GM12878 (cell line): ENCODE data around the gene UQCC2. TPM values are rescaled to one million over a fixed set of nuclear protein-coding genes. Genes with fewer than 3 reads are reported as not detected.

Source experiments
- ATAC-seq: fragments of 200-7000 bp; cut with Tn5 transposase; 3 replicates; pipeline ENCODE4 v1.9.1; 2020; ENCODE audit warnings: mild to moderate bottlenecking, moderate library complexity
- Bru-seq: library from RNA; stranded (reverse); fragments of 400-500 nt; gene quantifications from one replicate; lab custom pipeline; 2021; lab: Mats Ljungman, UMichigan
- BruChase-seq, 2 experiments: library from RNA; stranded (reverse); fragments of 400-500 nt; gene quantifications; one replicate each; lab custom pipeline; 2021; lab: Mats Ljungman, UMichigan
- BruUV-seq: library from RNA; stranded (reverse); fragments of 400-500 nt; replicated peaks from 2 replicates; lab custom pipeline; 2021; lab: Mats Ljungman, UMichigan
- CTCF ChIA-PET: fragments of 300-600 bp; sonication (Branson Sonifier 250); formaldehyde crosslinking; extraction: SDS; loops from one replicate; lab custom pipeline; 2021; ENCODE audit warnings: inconsistent platforms; lab: Yijun Ruan, JAX
- POLR2A ChIA-PET: fragments of 350-600 bp; formaldehyde crosslinking; extraction: SDS; loops from one replicate; lab custom pipeline; 2021; ENCODE audit warnings: inconsistent platforms; lab: Charles Lee
- RAD21 ChIA-PET: fragments of 300-600 bp; sonication (Branson Sonifier 250); formaldehyde crosslinking; loops from one replicate; lab custom pipeline; 2023; ENCODE audit warnings: antibody characterized with exemption; ENCODE audit not compliant: unreplicated experiment; lab: Charles Lee
- SMC1A ChIA-PET: fragments of 300-600 bp; sonication (Branson Sonifier 250); formaldehyde crosslinking; loops from one replicate; lab custom pipeline; 2023; ENCODE audit not compliant: unreplicated experiment, uncharacterized antibody; lab: Charles Lee
- DNase-seq: peaks from one replicate; pipeline ENCODE4 v3.0.0-alpha.2; 2011; ENCODE audit warnings: low read depth, low spot score
- FAIRE-seq: peaks from 3 replicates; lab custom pipeline; 2011; peaks lifted over from hg19 to GRCh38; lab: Jason Lieb, UNC
- H2AFZ ChIP-seq: 2 replicates; pipeline ENCODE4 v1.6.0; 2011; ENCODE audit warnings: low read depth, low read length, control low read depth; ENCODE audit not compliant: control insufficient read depth
- H3K27ac ChIP-seq: 2 replicates; pipeline ENCODE4 v1.5.1; 2011; ENCODE audit warnings: control low read depth; ENCODE audit not compliant: control insufficient read depth, insufficient read depth
- H3K27me3 ChIP-seq, 2 experiments: replicated peaks in 1 of 2; 2 replicates each; pipeline versions ENCODE4 v1.6.0 to v1.6.1; 2011; ENCODE audit warnings: low read length in 1 of 2; ENCODE audit not compliant: control insufficient read depth in 2 of 2, insufficient read depth in 2 of 2
- H3K36me3 ChIP-seq, 2 experiments: 2 replicates each; pipeline ENCODE4 v1.5.1; 2011; ENCODE audit warnings: low read length in 1 of 2; ENCODE audit not compliant: control insufficient read depth in 2 of 2, insufficient read depth in 2 of 2
- H3K4me1 ChIP-seq: 2 replicates; pipeline ENCODE4 v1.6.1; 2011; ENCODE audit warnings: mild to moderate bottlenecking, low read length, moderate library complexity, mixed read lengths; ENCODE audit not compliant: control insufficient read depth, insufficient read depth
- H3K4me2 ChIP-seq: 2 replicates; pipeline ENCODE4 v1.6.0; 2011; ENCODE audit warnings: control low read depth; ENCODE audit not compliant: control insufficient read depth, insufficient read depth
- H3K4me3 ChIP-seq: fragments of 200-600 bp; sonication (generic); 2 replicates; pipeline ENCODE4 v1.5.1; 2016
- H3K79me2 ChIP-seq: 2 replicates; pipeline ENCODE4 v1.6.0; 2011; ENCODE audit warnings: low read length; ENCODE audit not compliant: control insufficient read depth, insufficient read depth
- H3K9ac ChIP-seq: 2 replicates; pipeline ENCODE4 v1.8.0; 2011; ENCODE audit warnings: low read length, control low read depth, mixed read lengths; ENCODE audit not compliant: control insufficient read depth, insufficient read depth
- H3K9me3 ChIP-seq: replicated peaks from 3 replicates; pipeline ENCODE4 v1.5.1; 2011; ENCODE audit warnings: mild to moderate bottlenecking, low read length; ENCODE audit not compliant: control insufficient read depth, insufficient read depth
- H4K20me1 ChIP-seq: 2 replicates; pipeline ENCODE4 v1.6.0; 2011; ENCODE audit not compliant: control insufficient read depth, insufficient read depth
- CHD4 ChIP-seq: fragments of 200-600 bp; sonication (generic); IDR thresholded peaks from 2 replicates; pipeline ENCODE4 v1.6.1; 2016; ENCODE audit warnings: mild to moderate bottlenecking
- CREM ChIP-seq: IDR thresholded peaks from 2 replicates; pipeline ENCODE4 v1.6.1; 2014; ENCODE audit warnings: antibody characterized with exemption, low read depth
- EGR1 ChIP-seq, 2 experiments: IDR thresholded peaks; 1 replicate in 1 of 2; 2 replicates in 1 of 2; pipeline ENCODE4 v1.6.1; 2011 to 2012; ENCODE audit warnings: low read depth in 2 of 2, low read length in 2 of 2, borderline replicate concordance in 1 of 2, mild to moderate bottlenecking in 1 of 2, moderate library complexity in 1 of 2
- EP300 ChIP-seq, 2 experiments: fragments of 150-350 bp in 1 of 2; IDR thresholded peaks; 2 replicates each; pipeline ENCODE4 v1.6.1; 2011 to 2012; ENCODE audit warnings: low read depth in 2 of 2, low read length in 2 of 2, borderline replicate concordance in 1 of 2, improper control_type of control experiment in 1 of 2, inconsistent platforms in 1 of 2; ENCODE audit not compliant: control insufficient read depth in 1 of 2
- ETV6 ChIP-seq, 2 experiments: fragments of 450-650 bp in 1 of 2; IDR thresholded peaks in 1 of 2; conservative IDR thresholded peaks in 1 of 2; 2 replicates each; pipeline ENCODE4 v1.6.1; 2014; ENCODE audit warnings: antibody characterized with exemption in 1 of 2, borderline replicate concordance in 1 of 2, low read depth in 1 of 2, mild to moderate bottlenecking in 1 of 2, moderate library complexity in 1 of 2
- IRF4 ChIP-seq: IDR thresholded peaks from 2 replicates; pipeline ENCODE4 v1.6.1; 2011; ENCODE audit warnings: low read depth, low read length
- KDM1A ChIP-seq: fragments of 200-600 bp; sonication (generic); IDR thresholded peaks from 2 replicates; pipeline ENCODE4 v1.6.1; 2016; ENCODE audit warnings: borderline replicate concordance
- KLF5 ChIP-seq: fragments of 450-650 bp; IDR thresholded peaks from 2 replicates; pipeline ENCODE4 v1.6.1; 2014; ENCODE audit warnings: mild to moderate bottlenecking; ENCODE audit not compliant: partially characterized antibody
- NFXL1 ChIP-seq: fragments of 450-650 bp; IDR thresholded peaks from 2 replicates; pipeline ENCODE4 v1.6.1; 2017; ENCODE audit warnings: antibody characterized with exemption, mild to moderate bottlenecking, borderline replicate concordance
- NR2C2 ChIP-seq: IDR thresholded peaks from 2 replicates; pipeline ENCODE4 v1.6.1; 2011; ENCODE audit warnings: borderline replicate concordance, low read depth; ENCODE audit not compliant: control insufficient read depth, insufficient read length
- NR2F1 ChIP-seq: fragments of 450-650 bp; conservative IDR thresholded peaks from 2 replicates; pipeline ENCODE4 v1.6.1; 2017; ENCODE audit warnings: mild to moderate bottlenecking
- RB1 ChIP-seq: fragments of 450-650 bp; formaldehyde crosslinking; IDR thresholded peaks from 2 replicates; pipeline ENCODE4 v1.6.1; 2017; ENCODE audit warnings: mild to moderate bottlenecking, borderline replicate concordance
- RCOR1 ChIP-seq: conservative IDR thresholded peaks from 2 replicates; pipeline ENCODE4 v1.6.1; 2012; ENCODE audit warnings: low read depth, low read length, improper control_type of control experiment
- TCF12 ChIP-seq: IDR thresholded peaks from 2 replicates; pipeline ENCODE4 v1.6.1; 2011; ENCODE audit warnings: low read depth, mild to moderate bottlenecking, low read length
- USF2 ChIP-seq: IDR thresholded peaks from 2 replicates; pipeline ENCODE4 v1.6.1; 2011; ENCODE audit warnings: low read depth, low read length, improper control_type of control experiment, borderline replicate concordance
- WGBS: methylation state at CpG from one replicate; pipeline ENCODE4 v1.1.6; 2016; ENCODE audit warnings: low lambda C conversion rate; ENCODE audit not compliant: insufficient replicate concordance, insufficient coverage; ENCODE audit errors: missing lambda C conversion rate; 5-methylcytosine and 5-hydroxymethylcytosine counted together
- in situ Hi-C: fragments of 300-500 bp; cut with MboI; formaldehyde crosslinking; loops from 9 replicates; pipeline ENCODE4 v1.14.3; 2018; ENCODE audit warnings: mixed read lengths
- intact Hi-C: fragments of 100-400 bp; cut with micrococcal nuclease; formaldehyde crosslinking; loops from one replicate; pipeline ENCODE4 v1.14.2; 2022; ENCODE audit not compliant: unreplicated experiment
- long read RNA-seq, 2 experiments: library from polyadenylated mRNA; unstranded; transcript quantifications; one replicate each; pipeline ENCODE4 v2.0.0, GENCODE V29; 2019 to 2020
- polyA minus RNA-seq, 3 experiments: library from RNA; depleted of rRNA, polyadenylated mRNA; stranded (reverse); fragments of >200 nt; gene quantifications; 2 replicates each; pipeline ENCODE4 v1.2.3, GENCODE V29; 2011
- polyA plus RNA-seq, 11 experiments: library from polyadenylated mRNA; depleted of rRNA in 4 of 11; unstranded in 6 of 11; stranded (reverse) in 5 of 11; fragments of >200 nt; fragmentation: Nextera tagmentation in 4 of 11; fragmentation: Illumina TruSeq in 1 of 11; extraction: Ambion mirVana in 4 of 11; extraction: Trizol in 1 of 11; gene quantifications; 1 replicate in 1 of 11; 2 replicates in 10 of 11; pipeline versions ENCODE4 v1.2.1 to v1.2.3, GENCODE V29; 2011 to 2016; ENCODE audit warnings: inconsistent platforms in 2 of 11, missing spikeins in 2 of 11, low read depth in 1 of 11
- total RNA-seq, 4 experiments: library from RNA; depleted of rRNA in 3 of 4; stranded (reverse); fragments of >200 nt in 3 of 4; fragmentation: Illumina TruSeq in 1 of 4; extraction: Trizol in 1 of 4; gene quantifications; 2 replicates each; pipeline versions ENCODE4 v1.2.1 to v1.2.3, GENCODE V29; 2013 to 2021

Gene UQCC2
- 12.7 and 13.3 TPM in 2 replicates for total RNA-seq (2013; cell fraction: nucleolus; rRNA removed)
- 40.6 and 44.0 TPM in 2 replicates for total RNA-seq (2014; rRNA removed)
- 54.5 and 60.1 TPM in 2 replicates for total RNA-seq (2014; rRNA removed; fragmentation: Illumina TruSeq; extraction: Trizol)
- 80.6 and 90.2 TPM in 2 replicates for total RNA-seq (2021)
- polyA plus RNA-seq (2011; ENCODE audit: low read depth) = 7.9 TPM
- polyA plus RNA-seq (2011; rRNA removed) = 37.1 and 44.3 TPM in 2 replicates
- 12.9 and 21.3 TPM in 2 replicates for polyA plus RNA-seq (2011; cell fraction: cytosol; rRNA removed)
- 11.8 and 18.5 TPM in 2 replicates for polyA plus RNA-seq (2011; cell fraction: nucleus; rRNA removed)
- 56.3 and 86.6 TPM in 2 replicates for polyA plus RNA-seq (2012)
- 27.3 and 61.8 TPM in 2 replicates for polyA plus RNA-seq (2014; fragmentation: Illumina TruSeq; extraction: Trizol)
- polyA plus RNA-seq (2014; fragmentation: Nextera tagmentation; extraction: Ambion mirVana) = 100 to 1,000 TPM; 433 to 478 TPM
- 43.5 and 44.2 TPM in 2 replicates for polyA plus RNA-seq (2014; rRNA removed)
- polyA plus RNA-seq (2016; fragmentation: Nextera tagmentation; extraction: Ambion mirVana) = 100 to 1,000 TPM; 206 to 230 TPM
- polyA minus RNA-seq (2011; rRNA and poly(A)+ RNA removed) = 6.4 and 8.3 TPM in 2 replicates
- polyA minus RNA-seq (2011; cell fraction: cytosol; rRNA and poly(A)+ RNA removed) = 7.2 and 16.2 TPM in 2 replicates
- polyA minus RNA-seq (2011; cell fraction: nucleus; rRNA and poly(A)+ RNA removed) = 4.1 and 5.9 TPM in 2 replicates
- Bru-seq, nascent RNA = percentile 61 among the genes with signal in this experiment
- BruChase-seq, experiment 1, labeled RNA remaining after a 6-hour chase = percentile 49 among the genes with signal in this experiment
- BruChase-seq, experiment 2, labeled RNA remaining after a 2-hour chase = percentile 49 among the genes with signal in this experiment
- long read RNA-seq, experiment 1, transcript UQCC2-204 (4 exons, 1,314 nt) = major isoform, 18 of 18 reads
- long read RNA-seq, experiment 1, partial matches to known transcripts = 0 of 18 reads
- long read RNA-seq, experiment 1, other reads (novel, unspliced or antisense) = 0 of 18 reads
- long read RNA-seq, experiment 2, transcript UQCC2-204 (4 exons, 1,314 nt) = major isoform, 53 of 61 reads
- long read RNA-seq, experiment 2, partial matches to known transcripts = 1 of 61 reads
- long read RNA-seq, experiment 2, other reads (novel, unspliced or antisense) = 7 of 61 reads

- peaks cover 28% of the 10 kb centered on the region for H3K4me1 ChIP-seq
- FAIRE-seq (peak; percentile 81), DNase-seq (peak; percentile 84), ATAC-seq (peak; percentile 97)
- ChIA-PET POLR2A (interaction anchor here (0.7 to 1.7 kb wide), 11 partner anchors 11 to 282 kb away, joined by 3 to 6 read pairs (median 3); partner anchors contain the start of gene ITPR3), RAD21 (interaction anchor here (0.6 to 1.8 kb wide), 14 partner anchors 11 to 444 kb away, joined by 3 to 9 read pairs (median 5); partner anchors contain the start of genes ITPR3 and LEMD2), SMC1A (interaction anchor here (0.6 to 4.7 kb wide), 21 partner anchors 9 to 374 kb away, joined by 3 to 27 read pairs (median 3); no protein-coding TSS in a partner anchor), CTCF (interaction anchor here (0.6 to 2.4 kb wide), 33 partner anchors 8 to 462 kb away, joined by 3 to 46 read pairs (median 4); partner anchors contain the start of genes IP6K3 and ITPR3)
- H3K36me3 ChIP-seq = no peaks in the 10 kb centered on the region; a peak in 2 of 4 replicates
- intact Hi-C loops = no loop called here
- 2% methylated on average over 62 of the region's 73 CpGs for WGBS
- H3K79me2 ChIP-seq = peaks cover 10% of the 10 kb centered on the region
- no peaks in the 10 kb centered on the region for H4K20me1 ChIP-seq
- TSS peak; percentile 73 for BruUV-seq
- H3K9me3 ChIP-seq = no peaks in the 10 kb centered on the region
- H3K4me3 ChIP-seq = peak within 1 kb of the TSS; percentile 83
- peak within 1 kb of the TSS; percentile 97 for H3K9ac ChIP-seq
- peak within 1 kb of the TSS; percentile 100 for H2AFZ ChIP-seq
- H3K4me2 ChIP-seq = peak within 1 kb of the TSS; percentile 94
- in situ Hi-C loops = no loop called here
- no peaks in the 10 kb centered on the region for H3K27me3 ChIP-seq
- peak within 1 kb of the TSS; percentile 98 for H3K27ac ChIP-seq
- TF ChIP-seq CHD4 (no peak), RB1 (peak; percentile 99), USF2 (peak; percentile 53), NR2F1 (peak; percentile 43; the same call in 1 of the 2 replicates), RCOR1 (0 out of 2 replicates have a peak, but pooled peaks have one; percentile 10), IRF4 (no peak), KDM1A (no peak), EP300 (IDR thresholded peaks at IDR 0.05; ENCODE audit: borderline replicate concordance in 1 of 2, control insufficient read depth in 1 of 2, low read depth in 2 of 2, low read length in 2 of 2) (no peak), CREM (peak; percentile 10; the same call in 1 of the 2 replicates), ETV6 (conservative IDR thresholded peaks at IDR 0.05 in 1 of 2, IDR thresholded peaks at IDR 0.05 in 1 of 2; ENCODE audit: borderline replicate concordance in 1 of 2, low read depth in 1 of 2) (no peak), NR2C2 (no peak), EGR1 (IDR thresholded peaks at IDR 0.05; ENCODE audit: borderline replicate concordance in 1 of 2, low read depth in 2 of 2, low read length in 2 of 2) (no peak), TCF12 (peak; percentile 21; the same call in 1 of the 2 replicates), KLF5 (no peak), NFXL1 (no peak)
Measured at GRCh38 chr6:33711140-33712129, at the start of gene UQCC2. TSS of gene UQCC2 (minus strand) at chr6:33711700. CDS start at chr6:33711686, 14 bp downstream.
